Measurements from ENCODE around the gene MYH15.

The MYH15 gene

DNA sequence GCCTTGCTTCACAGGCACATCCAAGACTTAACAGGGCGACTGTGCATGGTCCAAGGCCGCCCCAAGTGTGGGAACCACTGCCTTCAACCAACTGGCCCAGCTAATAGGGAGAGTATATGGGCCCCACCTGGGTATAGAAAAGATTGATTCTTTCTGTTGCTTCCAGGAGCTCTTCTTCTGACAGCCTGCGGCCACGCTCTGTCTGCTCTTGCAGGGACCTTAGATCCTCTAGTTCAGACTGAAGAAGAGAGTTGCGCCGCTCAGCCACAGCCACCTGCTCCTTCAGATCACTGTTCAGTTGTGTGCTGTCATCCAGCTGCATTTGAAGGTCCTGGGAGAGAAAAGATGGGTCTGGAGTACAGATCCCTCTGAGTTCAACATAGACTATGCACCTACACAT lies 111.9 kb downstream of the MYH15 start:
- Histone ChIP-seq H3K36me3 (ENCODE audit: control insufficient read depth, insufficient read depth, low read length) (no peaks in the 10 kb centered on the region), H3K9me3 (ENCODE audit: control insufficient read depth, low read length) (no peaks in the 10 kb centered on the region), H3K4me1 (ENCODE audit: control insufficient read depth, insufficient read depth, low read length, poor library complexity, severe bottlenecking) (no peaks in the 10 kb centered on the region), H3K4me3 (ENCODE audit: insufficient read depth, low read depth, low read length, poor library complexity, severe bottlenecking) (no peak overlapping the region), H3K27me3 (replicated peaks; ENCODE audit: control insufficient read depth, insufficient read depth, low read length, poor library complexity, severe bottlenecking) (no peaks in the 10 kb centered on the region), H3K27ac (ENCODE audit: insufficient read depth, low read length, poor library complexity, severe bottlenecking) (no peak overlapping the region)
- no peak for DNase-seq

DNA sequence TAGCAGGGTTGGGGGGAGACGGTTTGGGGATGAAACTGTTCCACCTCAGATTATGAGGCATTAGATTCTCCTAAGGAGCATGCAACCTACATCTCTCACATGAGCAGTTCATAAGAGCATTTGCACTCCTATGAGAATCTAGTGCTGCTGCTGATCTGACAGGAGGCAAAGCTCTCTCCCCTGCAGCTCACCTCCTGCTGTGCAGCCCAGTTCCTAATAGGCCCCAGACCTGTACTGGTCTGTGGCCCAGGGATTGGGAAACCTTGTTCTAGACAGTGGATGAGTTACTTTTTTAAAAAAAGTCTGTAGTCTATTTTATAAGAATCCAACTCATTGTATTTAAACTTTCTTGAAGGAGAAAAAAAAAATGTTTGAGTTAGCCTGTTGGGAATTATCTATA lies 114.1 kb downstream of the MYH15 start:
- H3K27ac ChIP-seq (ENCODE audit: insufficient read depth, low read length, poor library complexity, severe bottlenecking): no peak overlapping the region
- no peaks in the 10 kb centered on the region for H3K9me3 ChIP-seq (ENCODE audit: control insufficient read depth, low read length)
- H3K4me3 ChIP-seq (ENCODE audit: insufficient read depth, low read depth, low read length, poor library complexity, severe bottlenecking): no peak overlapping the region
- H3K27me3 ChIP-seq (replicated peaks; ENCODE audit: control insufficient read depth, insufficient read depth, low read length, poor library complexity, severe bottlenecking): no peaks in the 10 kb centered on the region
- no peaks in the 10 kb centered on the region for H3K4me1 ChIP-seq (ENCODE audit: control insufficient read depth, insufficient read depth, low read length, poor library complexity, severe bottlenecking)
- no peaks in the 10 kb centered on the region for H3K36me3 ChIP-seq (ENCODE audit: control insufficient read depth, insufficient read depth, low read length)
- DNase-seq: no peak

DNA sequence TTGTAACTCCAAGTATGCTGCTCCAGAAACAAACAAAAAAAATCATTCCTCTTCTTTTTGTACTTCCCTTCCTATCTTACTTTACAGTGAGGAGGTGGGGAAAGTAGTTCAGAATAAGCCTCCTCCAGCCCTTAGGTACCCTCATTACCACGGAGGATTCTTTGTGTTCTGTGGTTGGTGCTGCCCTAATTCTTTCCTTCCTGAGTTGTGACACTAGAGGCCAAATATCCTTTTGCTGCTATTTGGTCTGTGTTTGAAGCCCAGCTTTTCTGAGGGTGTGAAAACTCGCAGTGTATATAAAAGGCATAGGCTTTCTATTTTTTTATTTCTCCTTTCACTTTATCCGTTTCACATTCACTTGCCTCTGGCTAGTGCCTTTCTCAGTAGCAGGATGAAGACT lies 115.8 kb downstream of the MYH15 start:
- no peaks in the 10 kb centered on the region for H3K36me3 ChIP-seq (ENCODE audit: control insufficient read depth, insufficient read depth, low read length)
- H3K4me3 ChIP-seq (ENCODE audit: insufficient read depth, low read depth, low read length, poor library complexity, severe bottlenecking): no peak overlapping the region
- no peaks in the 10 kb centered on the region for H3K9me3 ChIP-seq (ENCODE audit: control insufficient read depth, low read length)
- no peak for DNase-seq
- H3K27me3 ChIP-seq (replicated peaks; ENCODE audit: control insufficient read depth, insufficient read depth, low read length, poor library complexity, severe bottlenecking): no peaks in the 10 kb centered on the region
- H3K27ac ChIP-seq (ENCODE audit: insufficient read depth, low read length, poor library complexity, severe bottlenecking): no peak overlapping the region
- no peaks in the 10 kb centered on the region for H3K4me1 ChIP-seq (ENCODE audit: control insufficient read depth, insufficient read depth, low read length, poor library complexity, severe bottlenecking)

DNA sequence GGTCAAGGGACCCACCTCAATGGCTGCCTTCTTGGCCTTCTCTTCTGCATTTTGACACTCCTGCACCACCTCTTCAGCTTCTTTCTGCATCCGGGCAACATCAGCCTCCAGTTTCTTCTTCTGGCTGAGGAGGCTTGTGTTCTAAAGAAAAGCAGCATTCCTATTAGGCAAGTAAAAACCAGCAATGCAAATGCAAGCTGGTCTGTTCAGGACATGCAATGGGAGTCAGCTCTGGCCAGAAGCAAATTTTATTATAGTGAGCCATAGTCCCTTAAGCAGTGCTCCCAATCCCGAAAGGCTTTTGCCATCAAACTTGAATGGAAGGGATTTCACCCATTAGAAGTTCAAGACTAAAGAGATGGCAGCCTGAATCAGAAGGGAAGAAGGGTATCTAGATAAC lies 116.4 kb downstream of the MYH15 start:
- Histone ChIP-seq H3K9me3 (ENCODE audit: control insufficient read depth, low read length) (no peaks in the 10 kb centered on the region), H3K27me3 (replicated peaks; ENCODE audit: control insufficient read depth, insufficient read depth, low read length, poor library complexity, severe bottlenecking) (no peaks in the 10 kb centered on the region), H3K36me3 (ENCODE audit: control insufficient read depth, insufficient read depth, low read length) (no peaks in the 10 kb centered on the region), H3K4me1 (ENCODE audit: control insufficient read depth, insufficient read depth, low read length, poor library complexity, severe bottlenecking) (no peaks in the 10 kb centered on the region), H3K27ac (ENCODE audit: insufficient read depth, low read length, poor library complexity, severe bottlenecking) (no peak overlapping the region), H3K4me3 (ENCODE audit: insufficient read depth, low read depth, low read length, poor library complexity, severe bottlenecking) (no peak overlapping the region)
- no peak for DNase-seq

DNA sequence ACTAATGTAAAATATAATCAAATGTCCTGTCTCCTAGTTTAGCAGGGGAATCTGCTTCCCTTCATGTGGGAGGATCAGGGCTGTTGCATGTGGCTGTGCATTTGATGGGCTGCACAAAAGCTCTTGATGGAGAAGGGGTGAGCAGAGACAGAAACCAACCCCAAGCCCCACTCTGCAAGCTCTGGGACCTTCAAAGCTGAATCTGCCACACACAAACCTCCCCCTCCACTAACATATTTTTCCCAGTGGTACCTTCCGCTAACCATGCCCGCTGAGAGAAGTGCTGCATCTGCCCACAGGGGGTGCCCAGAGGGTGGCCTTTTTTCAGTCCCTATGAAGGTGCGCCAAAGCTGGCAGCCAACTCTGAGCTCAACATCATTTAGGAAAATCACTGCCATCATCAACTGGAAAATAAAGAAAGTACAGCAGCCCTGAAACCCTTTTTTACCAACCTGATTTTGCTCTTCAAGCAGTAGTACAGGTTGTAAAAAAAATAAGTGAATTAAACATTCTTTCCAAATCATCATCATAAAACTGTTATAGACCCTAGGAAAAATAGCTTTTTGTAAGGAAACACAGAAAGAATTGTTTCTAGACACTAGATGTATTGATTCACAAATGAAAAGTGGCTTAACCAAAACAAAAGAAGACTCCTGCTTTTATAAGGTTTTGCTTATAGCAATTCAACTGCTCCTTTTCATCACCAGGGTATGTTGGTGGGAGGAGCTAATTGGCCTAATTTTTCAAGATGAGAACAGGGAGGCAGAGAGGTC lies 117.1 kb downstream of the MYH15 start:
- H3K27me3 ChIP-seq (replicated peaks; ENCODE audit: control insufficient read depth, insufficient read depth, low read length, poor library complexity, severe bottlenecking): no peaks in the 10 kb centered on the region
- no peaks in the 10 kb centered on the region for H3K4me1 ChIP-seq (ENCODE audit: control insufficient read depth, insufficient read depth, low read length, poor library complexity, severe bottlenecking)
- H3K9me3 ChIP-seq (ENCODE audit: control insufficient read depth, low read length): no peaks in the 10 kb centered on the region
- no peak overlapping the region for H3K27ac ChIP-seq (ENCODE audit: insufficient read depth, low read length, poor library complexity, severe bottlenecking)
- no peaks in the 10 kb centered on the region for H3K36me3 ChIP-seq (ENCODE audit: control insufficient read depth, insufficient read depth, low read length)
- no peak overlapping the region for H3K4me3 ChIP-seq (ENCODE audit: insufficient read depth, low read depth, low read length, poor library complexity, severe bottlenecking)
- no peak for DNase-seq

DNA sequence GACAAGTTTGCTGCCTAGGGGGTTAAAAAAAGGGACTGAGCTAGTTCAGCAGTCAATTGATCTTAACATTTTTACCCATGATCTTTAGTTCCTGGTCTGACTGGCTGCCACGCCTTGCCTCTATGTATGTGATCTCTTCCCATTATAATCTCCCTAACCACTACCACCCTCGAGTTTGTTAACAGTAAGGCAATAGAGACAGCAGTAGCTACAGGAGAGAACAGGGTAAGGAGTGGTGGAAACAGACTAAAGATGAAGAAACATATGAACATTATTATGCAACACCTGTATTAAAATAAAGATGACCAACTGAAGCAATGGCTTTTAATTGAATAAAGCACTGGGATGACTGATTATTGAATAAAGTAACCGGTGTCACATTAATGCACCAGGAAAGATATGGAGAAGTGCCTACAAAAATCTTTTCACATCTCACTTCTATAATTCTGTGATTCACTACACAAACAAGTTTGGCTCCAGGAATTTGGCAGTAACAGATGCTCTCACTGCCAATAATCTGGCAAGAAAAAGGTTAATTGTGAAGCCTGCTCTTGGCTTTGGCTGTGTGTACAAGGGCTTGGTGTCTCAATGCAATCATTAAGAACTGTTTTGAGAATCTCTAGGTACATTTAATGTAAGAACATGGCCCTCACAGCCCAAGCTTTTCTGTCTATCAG lies 118.3 kb downstream of the MYH15 start:
- Histone ChIP-seq H3K27me3 (replicated peaks; ENCODE audit: control insufficient read depth, insufficient read depth, low read length, poor library complexity, severe bottlenecking) (no peaks in the 10 kb centered on the region), H3K27ac (ENCODE audit: insufficient read depth, low read length, poor library complexity, severe bottlenecking) (no peak overlapping the region), H3K36me3 (ENCODE audit: control insufficient read depth, insufficient read depth, low read length) (no peaks in the 10 kb centered on the region), H3K4me1 (ENCODE audit: control insufficient read depth, insufficient read depth, low read length, poor library complexity, severe bottlenecking) (no peaks in the 10 kb centered on the region), H3K4me3 (ENCODE audit: insufficient read depth, low read depth, low read length, poor library complexity, severe bottlenecking) (no peak overlapping the region), H3K9me3 (ENCODE audit: control insufficient read depth, low read length) (no peaks in the 10 kb centered on the region)
- no peak for DNase-seq

DNA sequence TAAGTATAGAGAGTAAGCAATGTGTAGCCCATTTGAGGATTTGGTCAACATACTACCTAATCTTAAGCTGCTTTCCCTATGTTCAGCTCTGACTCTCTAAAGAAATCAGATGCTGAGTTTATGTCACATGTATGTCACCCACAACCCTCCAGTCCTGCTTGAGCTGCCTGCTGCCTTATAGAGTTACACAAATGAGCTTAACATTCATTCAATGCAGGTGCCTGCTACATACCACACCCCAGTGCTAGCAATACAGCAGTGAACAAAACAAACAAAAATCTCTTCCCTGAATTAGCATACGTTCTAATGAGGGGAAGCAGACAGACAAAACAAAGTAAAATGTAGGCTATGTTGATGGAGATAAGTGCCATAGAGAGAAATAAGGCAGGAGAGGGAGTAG lies 121.0 kb downstream of the MYH15 start:
- H3K27me3 ChIP-seq (replicated peaks; ENCODE audit: control insufficient read depth, insufficient read depth, low read length, poor library complexity, severe bottlenecking): no peaks in the 10 kb centered on the region
- H3K4me1 ChIP-seq (ENCODE audit: control insufficient read depth, insufficient read depth, low read length, poor library complexity, severe bottlenecking): no peaks in the 10 kb centered on the region
- DNase-seq: no peak
- no peaks in the 10 kb centered on the region for H3K9me3 ChIP-seq (ENCODE audit: control insufficient read depth, low read length)
- H3K36me3 ChIP-seq (ENCODE audit: control insufficient read depth, insufficient read depth, low read length): no peaks in the 10 kb centered on the region
- no peak overlapping the region for H3K27ac ChIP-seq (ENCODE audit: insufficient read depth, low read length, poor library complexity, severe bottlenecking)
- H3K4me3 ChIP-seq (ENCODE audit: insufficient read depth, low read depth, low read length, poor library complexity, severe bottlenecking): no peak overlapping the region

DNA sequence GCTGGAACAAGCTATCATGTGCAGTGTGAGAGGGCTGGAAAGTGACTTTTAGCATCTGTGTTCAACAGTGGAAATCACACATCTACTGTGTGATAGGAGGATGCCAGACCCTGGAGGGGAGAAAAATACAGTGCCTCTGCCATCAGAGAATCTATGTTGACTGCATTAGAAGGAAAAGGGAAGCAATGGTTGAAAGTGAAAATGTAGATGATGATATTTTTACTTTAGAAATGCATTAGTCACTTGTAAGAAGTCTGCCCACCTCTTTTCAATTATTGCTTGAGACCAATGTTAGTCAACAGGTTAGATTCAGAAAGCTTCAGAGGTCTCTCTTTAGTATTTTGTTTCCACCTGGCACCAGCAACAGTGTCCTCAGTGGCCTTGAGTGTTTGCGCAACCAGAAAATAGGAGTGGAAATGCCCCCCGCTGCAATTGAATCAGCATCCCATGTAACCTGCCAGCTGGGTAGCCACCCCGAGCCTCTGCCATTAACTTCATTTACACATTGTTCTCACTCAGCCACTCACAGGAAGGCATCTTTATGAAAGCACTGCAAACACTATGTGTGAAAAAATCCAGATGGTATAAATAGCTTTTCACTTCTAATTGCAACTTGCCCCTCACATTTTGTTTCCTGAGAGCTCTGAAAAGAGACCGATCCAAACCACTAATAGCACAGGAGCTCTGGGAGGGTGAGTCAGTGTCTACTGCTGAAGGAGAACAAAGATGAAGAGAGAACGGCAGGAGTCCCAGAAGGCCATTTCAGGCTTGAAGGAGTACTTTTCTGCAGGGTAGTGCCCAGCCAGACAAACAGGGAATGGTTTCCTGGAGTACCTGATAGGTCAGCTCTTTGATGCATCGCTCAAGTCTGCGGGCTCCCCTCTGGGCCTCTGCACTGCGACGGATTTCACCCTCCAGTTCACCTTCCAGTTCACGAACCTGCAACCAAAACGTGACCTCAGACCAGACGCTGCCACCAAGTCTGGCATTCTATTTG lies 122.0 kb downstream of the MYH15 start:
- H3K4me3 ChIP-seq (ENCODE audit: insufficient read depth, low read depth, low read length, poor library complexity, severe bottlenecking): no peak overlapping the region
- no peaks in the 10 kb centered on the region for H3K4me1 ChIP-seq (ENCODE audit: control insufficient read depth, insufficient read depth, low read length, poor library complexity, severe bottlenecking)
- H3K27ac ChIP-seq (ENCODE audit: insufficient read depth, low read length, poor library complexity, severe bottlenecking): no peak overlapping the region
- H3K36me3 ChIP-seq (ENCODE audit: control insufficient read depth, insufficient read depth, low read length): no peaks in the 10 kb centered on the region
- no peaks in the 10 kb centered on the region for H3K9me3 ChIP-seq (ENCODE audit: control insufficient read depth, low read length)
- no peaks in the 10 kb centered on the region for H3K27me3 ChIP-seq (replicated peaks; ENCODE audit: control insufficient read depth, insufficient read depth, low read length, poor library complexity, severe bottlenecking)
- DNase-seq: no peak

DNA sequence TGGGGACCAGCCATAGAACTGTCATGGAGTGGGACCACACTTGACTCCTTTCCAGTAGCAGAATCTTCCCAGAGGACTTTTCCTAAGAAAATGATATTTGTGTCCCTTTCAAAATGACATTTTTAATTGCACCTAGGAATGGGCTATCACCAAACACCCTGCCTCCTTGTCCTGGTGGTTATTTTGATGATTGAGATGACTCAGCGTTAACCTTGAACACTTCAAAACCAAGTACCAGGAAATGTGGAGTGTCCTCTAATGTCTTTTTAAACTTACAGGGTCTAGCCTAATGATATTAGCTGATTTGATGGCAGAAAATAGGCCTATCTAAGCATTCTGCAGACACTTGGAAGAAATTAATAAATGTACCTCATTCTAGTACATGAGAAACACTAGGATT lies 123.3 kb downstream of the MYH15 start:
- Histone ChIP-seq H3K27me3 (replicated peaks; ENCODE audit: control insufficient read depth, insufficient read depth, low read length, poor library complexity, severe bottlenecking) (no peaks in the 10 kb centered on the region), H3K27ac (ENCODE audit: insufficient read depth, low read length, poor library complexity, severe bottlenecking) (no peak overlapping the region), H3K4me1 (ENCODE audit: control insufficient read depth, insufficient read depth, low read length, poor library complexity, severe bottlenecking) (no peaks in the 10 kb centered on the region), H3K36me3 (ENCODE audit: control insufficient read depth, insufficient read depth, low read length) (no peaks in the 10 kb centered on the region), H3K4me3 (ENCODE audit: insufficient read depth, low read depth, low read length, poor library complexity, severe bottlenecking) (no peak overlapping the region), H3K9me3 (ENCODE audit: control insufficient read depth, low read length) (no peaks in the 10 kb centered on the region)
- no peak for DNase-seq

Measured in effector memory CD4-positive, alpha-beta T cell (primary cell).